HG03439 (cell line): ENCODE data around the gene OPRD1.
"Not testable (repeated sequence)": the region's sequence is repeated elsewhere in the genome, so short reads cannot be mapped to it uniquely, and the experiment has no call there.

Source experiments
- ATAC-seq: cut with Tn5 transposase; IDR thresholded peaks from one replicate; pipeline ENCODE4 v1.9.1; 2021; ENCODE audit warnings: mild to moderate bottlenecking, moderate library complexity; ENCODE audit not compliant: unreplicated experiment

Gene OPRD1

DNA sequence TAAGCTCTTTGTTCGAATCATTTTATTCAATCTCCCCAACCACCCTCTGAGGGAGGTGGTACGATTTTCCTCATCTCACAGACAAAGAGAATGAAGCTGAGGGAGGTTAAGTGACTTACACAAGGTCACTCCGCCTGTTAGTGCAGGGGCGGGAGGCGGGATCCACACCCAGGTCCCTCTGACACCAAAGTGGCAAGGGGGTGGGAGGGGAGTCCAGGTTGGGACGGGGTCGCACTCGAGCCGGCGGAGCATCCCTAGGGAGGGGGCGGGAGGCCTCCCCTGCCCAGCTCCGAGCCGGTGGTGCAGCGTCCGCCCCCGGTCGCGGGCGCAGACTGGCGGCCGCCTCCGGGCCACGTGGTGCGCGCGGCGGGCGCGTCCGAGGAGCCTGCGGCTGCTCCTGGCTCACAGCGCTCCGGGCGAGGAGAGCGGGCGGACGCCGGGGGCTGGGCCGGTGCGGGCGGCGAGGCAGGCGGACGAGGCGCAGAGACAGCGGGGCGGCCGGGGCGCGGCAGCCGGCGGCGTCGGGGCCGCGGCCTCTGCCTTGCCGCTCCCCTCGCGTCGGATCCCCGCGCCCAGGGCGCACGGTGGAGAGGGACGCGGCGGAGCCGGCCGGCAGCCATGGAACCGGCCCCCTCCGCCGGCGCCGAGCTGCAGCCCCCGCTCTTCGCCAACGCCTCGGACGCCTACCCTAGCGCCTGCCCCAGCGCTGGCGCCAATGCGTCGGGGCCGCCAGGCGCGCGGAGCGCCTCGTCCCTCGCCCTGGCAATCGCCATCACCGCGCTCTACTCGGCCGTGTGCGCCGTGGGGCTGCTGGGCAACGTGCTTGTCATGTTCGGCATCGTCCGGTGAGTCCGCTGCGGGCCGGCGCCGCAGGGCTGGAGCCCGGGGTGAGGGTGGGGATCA, at the start of gene OPRD1:
Gene OPRD1, plus strand, starts transcription at position 405 of the 903 bp plus-strand sequence. Its CDS starts 214 bp downstream, at position 619.
- no peak for ATAC-seq

- no peak for ATAC-seq
Observed at GRCh38 chr1:28766532-28767183, 45.3 kb upstream of the OPRD1 start.

DNA sequence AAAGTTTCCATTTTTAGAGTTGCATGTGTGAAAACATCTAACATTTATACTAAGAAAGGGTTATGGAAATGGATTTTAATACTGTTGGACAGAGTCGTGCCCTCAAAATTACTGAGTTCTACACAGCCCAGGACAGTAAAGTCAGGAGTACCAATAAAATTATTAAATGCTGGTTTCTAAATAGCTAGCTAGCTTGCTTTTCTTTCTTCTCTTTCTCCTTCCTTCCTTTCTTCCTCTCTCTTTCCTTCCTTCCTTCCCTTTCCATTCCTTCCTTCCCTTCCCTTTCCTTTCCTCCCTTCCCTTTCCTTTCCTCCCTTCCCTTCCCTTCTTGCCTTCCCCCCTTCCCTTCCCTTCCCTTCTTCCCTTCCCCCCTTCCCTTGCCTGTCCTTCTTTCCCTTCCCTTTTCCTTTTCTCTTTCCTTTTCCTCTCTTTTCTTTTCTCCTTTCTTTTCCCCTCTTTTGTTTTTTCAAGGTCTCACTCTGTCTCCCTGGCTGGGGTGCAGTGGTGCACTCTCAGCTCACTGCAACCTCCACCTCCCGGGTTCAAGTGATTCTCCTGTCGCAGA, 41.3 kb upstream of the OPRD1 start:
- ATAC-seq: no peak

DNA sequence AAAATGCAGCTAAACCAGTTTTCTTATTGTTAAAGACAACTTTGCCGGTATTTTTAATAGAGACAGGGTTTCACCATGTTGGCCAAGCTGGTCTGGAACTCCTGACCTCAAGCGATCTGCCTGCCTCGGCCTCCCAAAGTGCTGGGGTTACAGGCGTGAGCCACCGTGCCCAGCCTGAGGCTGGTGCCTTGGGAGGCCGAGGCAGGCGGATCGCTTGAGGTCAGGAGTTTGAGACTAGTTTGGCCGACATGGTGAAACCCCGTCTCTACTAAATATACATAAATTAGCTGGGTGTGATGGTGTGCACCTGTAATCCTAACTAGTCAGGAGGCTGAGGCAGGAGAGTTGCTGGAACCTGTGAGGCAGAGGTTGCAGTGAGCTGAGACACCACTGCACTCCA, 40.0 kb upstream of the OPRD1 start:
- ATAC-seq: not testable (repeated sequence)

GRCh38 chr1:28773105-28773504, 38.9 kb upstream of the OPRD1 start:
- no peak for ATAC-seq

DNA sequence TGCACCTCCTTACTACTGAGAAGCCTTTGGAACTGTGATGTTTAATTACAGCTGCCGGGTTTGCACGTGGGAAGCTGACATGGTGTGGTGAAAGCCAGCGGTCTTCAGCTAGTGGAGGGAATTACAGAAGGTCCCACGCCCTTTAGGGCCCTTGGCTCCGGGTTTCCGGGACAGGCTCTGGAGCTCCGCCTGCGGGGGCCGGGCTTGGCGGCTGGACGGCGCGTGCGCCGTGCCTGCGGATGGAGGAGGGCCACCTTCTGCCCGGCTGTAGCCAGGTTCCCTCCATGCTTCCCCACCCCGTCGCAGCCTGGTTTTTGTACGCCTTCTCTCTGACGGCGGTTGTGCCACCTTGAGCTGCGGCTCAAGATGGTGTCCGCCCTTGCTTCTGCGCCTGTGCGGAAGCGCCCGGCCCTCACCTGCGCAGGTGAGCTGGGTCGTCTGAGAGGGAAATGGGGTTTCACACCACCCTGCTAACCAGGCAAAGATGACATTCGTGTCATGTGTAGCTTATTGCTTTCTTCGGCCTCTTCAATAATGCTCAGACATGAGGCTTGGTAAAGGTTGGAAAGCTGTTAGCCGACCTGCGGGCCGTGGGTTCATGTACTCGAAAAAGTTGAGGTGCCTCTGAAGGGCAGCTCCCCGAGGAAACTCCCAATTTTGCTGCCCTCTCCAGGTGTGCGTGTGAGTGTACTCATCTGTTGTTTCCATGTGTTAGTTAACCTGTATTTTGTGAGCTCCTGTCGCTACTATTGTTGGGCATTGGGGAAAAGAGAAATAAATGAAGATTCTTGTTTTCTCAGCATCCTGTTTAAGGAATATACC, 36.6 kb upstream of the OPRD1 start:
- no peak for ATAC-seq

DNA sequence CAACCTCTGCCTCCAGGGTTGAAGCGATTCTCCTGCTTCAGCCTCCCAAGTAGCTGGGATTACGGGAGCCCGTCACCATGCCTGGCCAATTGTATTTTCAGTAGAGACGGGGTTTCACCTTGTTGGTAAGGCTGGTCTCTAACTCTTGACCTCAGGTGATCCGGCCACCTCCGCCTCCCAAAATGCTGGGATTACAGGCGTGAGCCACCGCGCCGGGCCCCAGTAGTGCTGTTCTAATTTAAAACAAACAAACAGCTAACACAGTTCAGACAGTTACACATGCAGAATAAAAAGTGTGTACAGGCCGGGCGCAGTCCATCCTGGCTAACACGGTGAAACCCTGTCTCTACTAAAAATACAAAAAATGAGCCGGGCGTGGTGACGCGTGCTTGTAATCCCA, 35.6 kb upstream of the OPRD1 start:
- ATAC-seq: no peak

GRCh38 chr1:28778021-28778420, 33.9 kb upstream of the OPRD1 start:
- no peak for ATAC-seq

DNA sequence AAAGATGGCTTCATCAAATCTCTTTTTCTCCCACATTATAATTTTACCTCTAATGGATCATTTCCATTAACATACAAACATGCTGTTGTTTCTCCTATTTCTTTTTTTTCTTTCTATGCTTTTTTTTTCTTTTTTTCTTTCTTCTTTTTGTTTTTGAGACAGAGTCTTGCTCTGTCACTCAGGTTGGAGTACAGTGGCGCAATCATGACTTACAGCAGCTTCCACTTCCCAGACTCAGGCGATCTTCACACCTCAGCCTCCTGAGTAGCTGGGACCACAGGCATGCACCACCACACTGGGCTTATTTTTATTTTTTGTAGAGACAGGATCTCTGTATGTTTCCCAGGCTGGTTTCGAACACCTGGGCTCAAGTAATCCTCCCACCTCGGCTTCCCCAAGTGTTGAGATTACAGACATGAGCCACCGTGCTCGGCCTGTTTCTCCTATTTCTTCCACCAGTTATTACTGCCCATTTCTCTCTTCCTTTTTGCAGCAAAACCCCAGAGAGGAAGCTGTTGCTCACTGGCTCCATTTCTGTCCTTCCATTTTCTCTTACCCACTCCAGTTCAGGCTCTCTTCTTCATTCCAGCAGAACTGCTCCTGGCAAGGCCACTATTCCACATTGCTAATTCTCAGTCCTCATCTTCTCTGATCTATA, 32.1 kb upstream of the OPRD1 start:
- ATAC-seq: no peak

DNA sequence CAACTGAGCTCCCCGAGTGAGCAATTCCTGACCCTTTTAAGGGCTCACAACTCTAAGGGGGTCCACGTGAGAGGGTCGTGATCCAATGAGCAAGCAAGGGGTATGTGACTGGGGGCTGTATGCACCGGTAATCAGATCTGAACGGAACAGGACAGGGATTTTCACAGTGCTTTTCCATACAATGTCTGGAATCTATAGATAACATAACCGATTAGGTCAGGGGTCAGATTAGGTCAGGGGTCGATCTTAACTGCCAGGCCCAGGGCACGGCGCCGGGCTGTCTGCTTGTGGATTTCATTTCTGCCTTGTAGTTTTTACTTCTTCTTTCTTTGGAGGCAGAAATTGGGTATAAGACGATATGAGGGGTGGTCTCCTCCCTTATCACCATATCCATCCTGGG, 30.7 kb upstream of the OPRD1 start:
- no peak for ATAC-seq

- ATAC-seq: no peak
Observed at GRCh38 chr1:28782011-28782410, 30.0 kb upstream of the OPRD1 start.

DNA sequence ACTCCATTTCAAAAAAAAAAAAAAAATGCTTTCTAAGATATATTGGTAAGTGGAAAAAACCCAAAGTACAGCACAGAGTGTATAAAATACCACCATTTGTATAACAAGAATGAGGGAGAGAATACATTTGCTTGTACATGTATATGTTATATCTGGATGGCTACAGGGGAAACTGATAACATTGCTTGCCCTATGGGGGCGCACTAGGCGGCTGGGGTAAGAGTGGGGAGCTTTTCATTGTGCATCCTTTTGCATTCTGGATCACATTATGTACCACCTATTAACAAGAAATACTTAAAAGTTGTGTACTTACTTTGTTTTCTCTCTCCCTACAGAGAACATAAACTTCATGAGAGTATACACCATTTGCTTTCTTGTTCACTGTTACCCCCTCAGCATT, 28.6 kb upstream of the OPRD1 start:
- no peak for ATAC-seq

- ATAC-seq: no peak
Observed at GRCh38 chr1:28789412-28789811, 22.6 kb upstream of the OPRD1 start.

GRCh38 chr1:28789816-28790215, 22.2 kb upstream of the OPRD1 start:
- no peak for ATAC-seq

DNA sequence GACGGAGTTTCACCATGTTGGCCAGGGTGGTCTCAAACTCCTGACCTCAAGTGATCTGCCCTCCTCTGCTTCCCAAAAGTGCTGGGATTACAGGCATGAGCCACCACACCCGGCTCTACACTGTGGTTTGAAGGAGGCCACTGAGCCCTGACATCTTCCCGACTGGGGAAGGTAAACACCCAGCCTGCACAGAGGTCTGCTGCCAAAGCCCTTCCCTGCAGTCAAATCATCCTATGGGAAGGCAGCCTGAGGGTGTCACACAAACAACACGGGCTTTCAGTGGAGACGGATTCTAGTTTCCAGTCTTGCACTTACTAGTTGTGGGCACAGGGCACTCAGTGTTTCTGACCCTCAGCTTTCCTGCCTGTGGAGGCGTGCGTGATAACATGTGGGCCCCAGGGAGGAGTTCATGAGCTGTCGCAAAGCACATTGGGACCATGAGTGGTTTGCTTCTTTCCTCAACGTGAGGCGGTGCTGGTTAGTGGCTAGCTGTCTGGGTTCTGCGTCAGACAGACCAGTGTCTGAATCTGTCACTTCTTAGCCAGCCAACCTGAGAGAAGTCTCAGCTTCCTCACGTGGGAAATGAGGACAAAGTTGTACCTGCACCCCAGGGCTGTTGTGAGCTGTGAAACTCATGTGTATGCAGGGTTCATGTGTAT, 21.5 kb upstream of the OPRD1 start:
- ATAC-seq: no peak

DNA sequence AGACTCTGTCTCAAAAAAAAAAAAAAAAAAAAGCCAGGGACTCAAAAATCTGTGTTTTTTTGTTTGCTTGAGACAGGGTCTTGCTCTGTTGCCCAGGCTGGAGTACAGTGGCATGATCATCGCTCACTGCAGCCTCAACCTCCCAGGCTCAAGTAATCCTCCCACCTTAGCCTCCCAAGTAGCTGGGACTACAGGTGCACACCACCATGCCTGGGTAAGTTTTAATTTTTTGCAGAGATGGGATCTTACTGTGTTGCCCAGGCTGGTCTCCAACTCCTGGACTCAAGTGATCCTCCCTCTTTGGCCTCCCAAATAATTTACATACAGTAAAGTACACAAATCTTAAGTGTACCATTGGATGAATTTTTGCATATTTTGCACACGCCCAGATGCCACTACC, 20.0 kb upstream of the OPRD1 start:
- ATAC-seq: not testable (repeated sequence)

DNA sequence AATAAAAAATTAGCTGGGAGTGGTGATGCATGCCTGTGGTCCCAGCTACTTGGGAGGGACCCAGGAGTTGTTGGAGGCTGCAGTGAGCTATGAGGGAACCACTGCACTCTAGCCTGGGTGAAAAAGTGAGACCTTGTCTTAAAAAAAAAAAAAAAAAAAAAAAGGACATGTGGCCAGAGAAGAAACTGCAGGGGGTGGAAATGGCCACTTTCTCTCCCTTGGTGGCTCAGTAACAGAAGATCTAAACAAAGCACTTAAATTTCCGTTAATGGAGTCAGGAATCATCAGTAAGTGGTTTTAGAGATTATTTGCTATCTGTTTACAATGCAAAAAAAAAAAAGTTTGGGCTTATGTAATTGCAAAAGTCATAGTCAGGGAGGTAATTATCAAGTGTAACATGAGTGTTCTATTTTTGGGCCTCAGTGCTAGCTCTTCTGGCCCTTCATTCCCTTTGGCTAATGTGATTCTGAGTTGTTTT, 19.3 kb upstream of the OPRD1 start:
- no peak for ATAC-seq

- not testable (repeated sequence) for ATAC-seq
Observed at GRCh38 chr1:28794582-28794981, 17.4 kb upstream of the OPRD1 start.

- ATAC-seq: no peak
Observed at GRCh38 chr1:28796352-28797211, 15.4 kb upstream of the OPRD1 start.
